ENCODE measurements around the gene ZNF148.

GRCh38 chr3:125334675-125335560, 40.2 kb downstream of the ZNF148 start:
- no peak for TF ChIP-seq CTCF (IDR thresholded peaks at IDR 0.05; ENCODE audit: low read depth, low read length, poor library complexity, severe bottlenecking)
- no peak for TF ChIP-seq EZH2phosphoT487 (IDR thresholded peaks at IDR 0.05; ENCODE audit: borderline replicate concordance, low read length)

All from DOHH2 (cell line).